Central memory CD4-positive, alpha-beta T cell (primary cell): ENCODE measurements around the gene SLCO1B1.

ENCODE experiments used
- DNase-seq: peaks from one replicate; pipeline ENCODE4 v3.0.0; 2022

Gene SLCO1B1

DNA sequence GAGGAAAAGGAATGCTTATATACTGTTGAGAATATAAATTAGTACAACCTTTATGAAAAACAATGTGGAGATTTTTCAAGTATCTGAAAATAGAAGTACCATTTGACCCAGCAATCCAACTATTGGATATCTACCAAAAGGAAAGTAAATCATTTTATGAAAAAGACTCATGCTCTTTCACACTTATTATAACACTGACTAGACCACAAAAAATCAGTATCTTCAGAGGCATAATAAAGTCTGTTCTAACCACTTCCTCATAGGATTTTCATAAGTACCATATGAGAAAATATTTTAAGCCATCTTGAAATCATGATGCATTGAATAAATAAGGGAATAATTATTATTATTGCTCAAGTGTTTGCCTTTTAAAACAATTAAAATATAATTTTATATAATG is 90.8 kb downstream of the SLCO1B1 start:
- DNase-seq: no peak

DNA sequence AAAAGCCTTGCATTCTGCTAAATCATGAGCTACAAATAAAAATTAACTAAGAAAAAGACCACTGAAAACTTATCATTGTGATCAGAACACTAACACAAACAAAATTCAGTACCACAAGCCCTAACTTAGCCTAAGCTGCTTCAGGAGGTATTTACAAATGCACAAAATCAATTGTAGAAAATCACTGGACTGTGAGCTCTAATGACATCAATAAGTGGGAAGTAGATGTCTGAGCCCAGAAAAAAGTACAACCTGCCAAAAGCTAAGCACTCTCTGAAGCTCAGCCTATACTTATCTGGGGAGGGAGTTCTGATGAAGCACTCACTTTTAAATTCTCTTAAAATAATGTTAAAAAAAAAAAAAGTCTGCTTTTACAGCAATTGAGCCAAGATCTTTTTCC is 92.9 kb downstream of the SLCO1B1 start:
- DNase-seq: no peak

DNA sequence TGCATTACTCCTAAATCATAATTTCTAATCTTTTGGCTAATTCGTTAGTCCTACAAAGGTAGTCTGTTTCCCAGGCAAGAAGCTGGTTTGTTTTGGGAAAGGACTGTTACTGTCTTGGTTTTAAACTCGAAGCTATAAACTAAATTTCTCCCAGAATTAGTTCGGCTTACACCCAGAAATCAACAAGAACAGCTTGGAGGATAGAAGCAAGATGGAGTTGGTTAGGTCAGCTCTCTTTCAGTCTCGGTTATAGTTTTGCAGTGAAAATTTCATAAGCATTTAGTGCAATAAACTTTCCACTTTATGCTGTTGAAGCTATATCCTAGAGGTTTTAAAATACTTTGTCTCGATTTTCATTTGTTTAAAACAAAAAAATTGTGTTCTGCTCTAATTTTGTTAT is 103.4 kb downstream of the SLCO1B1 start:
- no peak for DNase-seq

DNA sequence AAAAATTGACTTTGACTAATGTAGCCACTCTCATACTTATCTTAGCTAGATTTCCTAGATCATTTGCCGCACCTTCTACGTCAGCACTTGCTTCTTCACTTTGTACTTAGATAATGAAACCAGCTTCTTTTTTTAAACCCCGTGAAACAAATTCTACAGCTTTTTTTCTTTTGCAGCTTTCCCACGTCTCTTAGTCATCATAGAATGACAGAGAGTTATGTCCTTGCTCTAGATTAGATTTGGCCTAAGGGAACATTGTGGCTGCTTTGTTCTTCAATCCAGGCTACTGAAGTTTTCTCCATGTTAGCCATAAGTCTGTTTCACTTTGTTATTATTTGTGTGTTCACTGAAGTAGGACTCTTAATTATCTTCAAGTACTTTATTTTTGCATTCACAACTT is 108.9 kb downstream of the SLCO1B1 start:
- no peak for DNase-seq

DNA sequence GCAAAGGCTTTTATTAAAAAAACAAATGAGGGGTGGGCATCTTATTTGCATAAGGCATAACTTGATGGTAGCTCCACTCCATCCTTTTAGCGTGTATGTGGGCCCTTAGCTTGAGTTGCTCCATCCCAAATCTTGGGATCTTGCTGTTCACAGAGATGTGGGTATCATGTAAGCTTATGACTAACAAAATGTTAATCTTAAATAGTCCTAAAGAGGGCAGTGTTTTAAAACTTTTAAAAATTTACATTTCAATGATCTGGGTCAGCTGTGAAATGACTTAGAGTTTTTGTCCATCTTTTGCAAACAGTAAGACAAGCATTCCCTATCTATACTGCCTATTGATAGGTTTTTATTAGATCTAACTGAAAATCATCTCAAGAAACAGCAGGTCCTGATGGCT is 117.7 kb downstream of the SLCO1B1 start:
- DNase-seq: no peak

DNA sequence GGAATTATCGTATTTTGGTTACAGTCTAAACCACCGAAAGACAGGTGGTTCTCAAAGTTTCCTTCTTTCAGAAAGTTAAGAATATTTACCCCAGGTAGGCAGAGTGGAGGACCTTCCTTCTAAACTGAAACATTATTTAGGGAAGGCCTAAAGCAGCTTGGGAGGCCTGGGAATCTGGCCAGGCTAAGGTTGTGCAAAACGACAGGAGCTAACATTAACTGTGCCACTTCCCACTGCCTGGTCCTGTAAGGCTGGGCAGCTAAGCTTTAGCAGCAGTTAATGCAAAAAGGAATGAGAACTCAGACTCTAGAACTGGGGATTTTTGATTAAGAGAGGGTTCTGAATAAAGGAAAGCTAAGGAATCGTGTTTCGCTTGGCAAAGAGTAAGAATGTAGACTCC is 121.1 kb downstream of the SLCO1B1 start:
- DNase-seq: no peak

- no peak for DNase-seq
Measured at GRCh38 chr12:21257172-21257571, 126.2 kb downstream of the SLCO1B1 start.

DNA sequence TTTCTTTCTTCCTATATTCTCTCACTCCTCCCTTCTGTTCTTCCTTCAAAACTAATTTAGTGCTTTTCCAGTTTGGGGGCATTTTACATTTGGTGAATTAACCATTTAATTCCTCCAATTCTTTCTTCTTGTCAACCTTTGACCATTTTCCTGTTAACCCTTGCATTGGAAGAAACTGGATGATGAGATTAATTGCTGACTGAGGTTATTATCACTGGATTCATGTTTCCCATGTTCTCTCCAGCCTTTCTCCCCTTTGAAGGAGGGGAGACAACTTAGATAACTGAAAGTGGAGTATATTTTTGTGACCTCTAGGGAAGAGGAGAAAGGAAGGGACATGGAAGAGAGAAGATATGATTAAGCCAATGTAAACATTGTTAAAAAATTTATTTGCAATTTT is 133.2 kb downstream of the SLCO1B1 start:
- DNase-seq: no peak

DNA sequence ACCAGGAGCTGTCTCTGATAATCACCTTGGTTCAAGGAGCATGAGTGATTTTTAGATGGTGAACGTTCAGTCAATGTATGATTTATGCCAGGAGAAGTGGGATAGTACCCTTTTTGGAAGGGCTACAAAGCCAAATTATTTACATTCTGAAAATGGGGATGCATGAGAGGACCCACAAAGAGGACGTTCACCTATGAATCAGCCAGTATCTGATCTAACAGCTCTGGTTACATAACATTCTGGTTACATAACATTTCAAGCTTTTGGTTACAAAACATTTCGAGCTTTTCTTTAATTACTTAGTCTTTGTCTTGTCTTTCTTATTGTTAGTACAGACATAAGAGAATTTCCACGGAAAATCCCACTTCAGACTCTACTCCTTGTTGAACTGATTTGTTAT is 134.9 kb downstream of the SLCO1B1 start:
- no peak for DNase-seq

- no peak for DNase-seq
Measured at GRCh38 chr12:21276826-21277225, 145.8 kb downstream of the SLCO1B1 start.
